ENCODE results near the gene GPR132.
A peak's percentile ranks its signal among the peaks of the same experiment; 100 is the strongest.

The GPR132 gene

GRCh38 chr14:105022276-105022670 is 43.0 kb downstream of the GPR132 start:
- H3K4me3 ChIP-seq (ENCODE audit: low read length): peak overlapping the region; percentile 67
- TF ChIP-seq CTCF (conservative IDR thresholded peaks at IDR 0.05; ENCODE audit: low read depth, low read length): no peak
- DNase-seq (ENCODE audit: low read depth): no peak

- TF ChIP-seq CTCF (conservative IDR thresholded peaks at IDR 0.05; ENCODE audit: low read depth, low read length): peak; percentile 18
- H3K4me3 ChIP-seq (ENCODE audit: low read length): peak overlapping the region; percentile 67
- no peak for DNase-seq (ENCODE audit: low read depth)
These were observed 43.5 kb downstream of the GPR132 start for GRCh38 chr14:105021656-105022275.

GRCh38 chr14:105020815-105021655 is 44.2 kb downstream of the GPR132 start, which contains the start of gene CDCA4:
CDCA4 (minus strand) TSS chr14:105021083; CDS start chr14:105011929, 9,154 bp downstream.
- peak; percentile 80 for DNase-seq (ENCODE audit: low read depth)
- H3K4me3 ChIP-seq (ENCODE audit: low read length): peak within 1 kb of the TSS; percentile 83
- no peak for TF ChIP-seq CTCF (conservative IDR thresholded peaks at IDR 0.05; ENCODE audit: low read depth, low read length)

- peak; percentile 30 for TF ChIP-seq CTCF (conservative IDR thresholded peaks at IDR 0.05; ENCODE audit: low read depth, low read length)
- DNase-seq (ENCODE audit: low read depth): no peak
- peak overlapping the region; percentile 83 for H3K4me3 ChIP-seq (ENCODE audit: low read length)
These were observed 45.1 kb downstream of the GPR132 start for GRCh38 chr14:105019861-105020814.

GRCh38 chr14:105018414-105018813 is 46.8 kb downstream of the GPR132 start:
- no peak for TF ChIP-seq CTCF (conservative IDR thresholded peaks at IDR 0.05; ENCODE audit: low read depth, low read length)
- no peak overlapping the region for H3K4me3 ChIP-seq (ENCODE audit: low read length)
- DNase-seq (ENCODE audit: low read depth): no peak

GRCh38 chr14:105015905-105016304 is 49.3 kb downstream of the GPR132 start:
- H3K4me3 ChIP-seq (ENCODE audit: low read length): no peak overlapping the region
- DNase-seq (ENCODE audit: low read depth): no peak
- TF ChIP-seq CTCF (conservative IDR thresholded peaks at IDR 0.05; ENCODE audit: low read depth, low read length): no peak

Measured in retinal pigment epithelial cell (primary cell).